ENCODE data around the gene GRIK4.
"Not testable (repeated sequence)": the region's sequence is repeated elsewhere in the genome, so short reads cannot be mapped to it uniquely, and the experiment has no call there.

The GRIK4 gene

GRCh38 chr11:120988603-120989002 is 477.1 kb downstream of the GRIK4 start:
- Histone ChIP-seq H3K4me1 (ENCODE audit: control insufficient read depth, insufficient read depth, low read length) (no peaks in the 10 kb centered on the region), H3K27me3 (ENCODE audit: control insufficient read depth, insufficient read depth, low read length) (no peaks in the 10 kb centered on the region), H3K9ac (ENCODE audit: low read length) (no peak overlapping the region), H3K36me3 (ENCODE audit: control insufficient read depth, insufficient read depth, low read length) (no peaks in the 10 kb centered on the region), H3K4me3 (ENCODE audit: low read length) (no peak overlapping the region), H3K27ac (ENCODE audit: low read depth, low read length) (no peak overlapping the region)

- Histone ChIP-seq H3K4me3 (ENCODE audit: low read length) (no peak overlapping the region), H3K27ac (ENCODE audit: low read depth, low read length) (no peak overlapping the region), H3K27me3 (ENCODE audit: control insufficient read depth, insufficient read depth, low read length) (no peaks in the 10 kb centered on the region), H3K4me1 (ENCODE audit: control insufficient read depth, insufficient read depth, low read length) (no peaks in the 10 kb centered on the region), H3K9ac (ENCODE audit: low read length) (no peak overlapping the region), H3K36me3 (ENCODE audit: control insufficient read depth, insufficient read depth, low read length) (no peaks in the 10 kb centered on the region)
These were observed 480.5 kb downstream of the GRIK4 start for GRCh38 chr11:120991830-120992686.

GRCh38 chr11:120994091-120994859 is 482.7 kb downstream of the GRIK4 start:
- Histone ChIP-seq H3K9ac (ENCODE audit: low read length) (no peak overlapping the region), H3K27ac (ENCODE audit: low read depth, low read length) (no peak overlapping the region), H3K4me3 (ENCODE audit: low read length) (no peak overlapping the region), H3K36me3 (ENCODE audit: control insufficient read depth, insufficient read depth, low read length) (no peaks in the 10 kb centered on the region), H3K4me1 (ENCODE audit: control insufficient read depth, insufficient read depth, low read length) (no peaks in the 10 kb centered on the region), H3K27me3 (ENCODE audit: control insufficient read depth, insufficient read depth, low read length) (no peaks in the 10 kb centered on the region)

- no peaks in the 10 kb centered on the region for H3K27me3 ChIP-seq (ENCODE audit: control insufficient read depth, insufficient read depth, low read length)
- H3K4me1 ChIP-seq (ENCODE audit: control insufficient read depth, insufficient read depth, low read length) = no peaks in the 10 kb centered on the region
- no peak overlapping the region for H3K27ac ChIP-seq (ENCODE audit: low read depth, low read length)
- H3K9ac ChIP-seq (ENCODE audit: low read length) = no peak overlapping the region
- no peak overlapping the region for H3K4me3 ChIP-seq (ENCODE audit: low read length)
- no peaks in the 10 kb centered on the region for H3K36me3 ChIP-seq (ENCODE audit: control insufficient read depth, insufficient read depth, low read length)
These were observed 483.6 kb downstream of the GRIK4 start for GRCh38 chr11:120995184-120995583.

- no peaks in the 10 kb centered on the region for H3K4me1 ChIP-seq (ENCODE audit: control insufficient read depth, insufficient read depth, low read length)
- no peaks in the 10 kb centered on the region for H3K27me3 ChIP-seq (ENCODE audit: control insufficient read depth, insufficient read depth, low read length)
- H3K9ac ChIP-seq (ENCODE audit: low read length) = no peak overlapping the region
- H3K4me3 ChIP-seq (ENCODE audit: low read length) = no peak overlapping the region
- H3K36me3 ChIP-seq (ENCODE audit: control insufficient read depth, insufficient read depth, low read length) = no peaks in the 10 kb centered on the region
- H3K27ac ChIP-seq (ENCODE audit: low read depth, low read length) = no peak overlapping the region
These were observed 485.4 kb downstream of the GRIK4 start for GRCh38 chr11:120996973-120997372.

- no peak overlapping the region for H3K4me3 ChIP-seq (ENCODE audit: low read length)
- H3K27me3 ChIP-seq (ENCODE audit: control insufficient read depth, insufficient read depth, low read length) = no peaks in the 10 kb centered on the region
- H3K36me3 ChIP-seq (ENCODE audit: control insufficient read depth, insufficient read depth, low read length) = no peaks in the 10 kb centered on the region
- H3K27ac ChIP-seq (ENCODE audit: low read depth, low read length) = no peak overlapping the region
- H3K9ac ChIP-seq (ENCODE audit: low read length) = no peak overlapping the region
- no peaks in the 10 kb centered on the region for H3K4me1 ChIP-seq (ENCODE audit: control insufficient read depth, insufficient read depth, low read length)
These were observed 487.0 kb downstream of the GRIK4 start for GRCh38 chr11:120998581-120998980.

GRCh38 chr11:121004206-121004840 is 492.8 kb downstream of the GRIK4 start:
- no peaks in the 10 kb centered on the region for H3K36me3 ChIP-seq (ENCODE audit: control insufficient read depth, insufficient read depth, low read length)
- H3K4me3 ChIP-seq (ENCODE audit: low read length) = no peak overlapping the region
- no peaks in the 10 kb centered on the region for H3K4me1 ChIP-seq (ENCODE audit: control insufficient read depth, insufficient read depth, low read length)
- no peak overlapping the region for H3K27ac ChIP-seq (ENCODE audit: low read depth, low read length)
- no peaks in the 10 kb centered on the region for H3K27me3 ChIP-seq (ENCODE audit: control insufficient read depth, insufficient read depth, low read length)
- no peak overlapping the region for H3K9ac ChIP-seq (ENCODE audit: low read length)

GRCh38 chr11:121006922-121007321 is 495.4 kb downstream of the GRIK4 start:
- no peak overlapping the region for H3K4me3 ChIP-seq (ENCODE audit: low read length)
- no peaks in the 10 kb centered on the region for H3K4me1 ChIP-seq (ENCODE audit: control insufficient read depth, insufficient read depth, low read length)
- H3K9ac ChIP-seq (ENCODE audit: low read length) = no peak overlapping the region
- no peak overlapping the region for H3K27ac ChIP-seq (ENCODE audit: low read depth, low read length)
- no peaks in the 10 kb centered on the region for H3K27me3 ChIP-seq (ENCODE audit: control insufficient read depth, insufficient read depth, low read length)
- no peaks in the 10 kb centered on the region for H3K36me3 ChIP-seq (ENCODE audit: control insufficient read depth, insufficient read depth, low read length)

GRCh38 chr11:121008551-121008950 is 497.0 kb downstream of the GRIK4 start:
- Histone ChIP-seq H3K4me1 (ENCODE audit: control insufficient read depth, insufficient read depth, low read length) (no peaks in the 10 kb centered on the region), H3K9ac (ENCODE audit: low read length) (no peak overlapping the region), H3K27ac (ENCODE audit: low read depth, low read length) (no peak overlapping the region), H3K27me3 (ENCODE audit: control insufficient read depth, insufficient read depth, low read length) (no peaks in the 10 kb centered on the region), H3K36me3 (ENCODE audit: control insufficient read depth, insufficient read depth, low read length) (no peaks in the 10 kb centered on the region), H3K4me3 (ENCODE audit: low read length) (no peak overlapping the region)

GRCh38 chr11:121012091-121012490 is 500.5 kb downstream of the GRIK4 start:
- H3K9ac ChIP-seq (ENCODE audit: low read length) = no peak overlapping the region
- H3K36me3 ChIP-seq (ENCODE audit: control insufficient read depth, insufficient read depth, low read length) = no peaks in the 10 kb centered on the region
- no peak overlapping the region for H3K27ac ChIP-seq (ENCODE audit: low read depth, low read length)
- no peaks in the 10 kb centered on the region for H3K27me3 ChIP-seq (ENCODE audit: control insufficient read depth, insufficient read depth, low read length)
- no peak overlapping the region for H3K4me3 ChIP-seq (ENCODE audit: low read length)
- H3K4me1 ChIP-seq (ENCODE audit: control insufficient read depth, insufficient read depth, low read length) = no peaks in the 10 kb centered on the region

- Histone ChIP-seq H3K36me3 (ENCODE audit: control insufficient read depth, insufficient read depth, low read length) (no peaks in the 10 kb centered on the region), H3K27me3 (ENCODE audit: control insufficient read depth, insufficient read depth, low read length) (no peaks in the 10 kb centered on the region), H3K4me1 (ENCODE audit: control insufficient read depth, insufficient read depth, low read length) (no peaks in the 10 kb centered on the region), H3K9ac (ENCODE audit: low read length) (no peak overlapping the region), H3K27ac (ENCODE audit: low read depth, low read length) (no peak overlapping the region), H3K4me3 (ENCODE audit: low read length) (no peak overlapping the region)
These were observed 507.2 kb downstream of the GRIK4 start for GRCh38 chr11:121018746-121019145.

- H3K9ac ChIP-seq (ENCODE audit: low read length); H3K27me3 ChIP-seq (ENCODE audit: control insufficient read depth, insufficient read depth, low read length); H3K4me3 ChIP-seq (ENCODE audit: low read length); H3K4me1 ChIP-seq (ENCODE audit: control insufficient read depth, insufficient read depth, low read length); H3K27ac ChIP-seq (ENCODE audit: low read depth, low read length); H3K36me3 ChIP-seq (ENCODE audit: control insufficient read depth, insufficient read depth, low read length): not testable (repeated sequence)
These were observed 510.2 kb downstream of the GRIK4 start for GRCh38 chr11:121021718-121022117.
